Stimulated activated CD4-positive, alpha-beta T cell treated with anti-CD3 and anti-CD28 coated beads, TNF-alpha, amount 100 ng/mL, for 1 hour (primary cell): ENCODE measurements around the gene GNA14.
A peak's percentile ranks its signal among the peaks of the same experiment; 100 is the strongest.
"Not testable (repeated sequence)": the region's sequence is repeated elsewhere in the genome, so short reads cannot be mapped to it uniquely, and the experiment has no call there.

Experiments used
- DNase-seq, 3 donors: peaks; one replicate each; pipeline ENCODE4 v3.0.0-alpha.2; 2020; ENCODE audit warnings: low read depth in 3 of 3, low spot score in 1 of 3

Gene GNA14

GRCh38 chr9:77497322-77498198 is 150.6 kb downstream of the GNA14 start:
- DNase-seq: no peak

- DNase-seq: no peak
Measured at GRCh38 chr9:77495834-77496671, 152.1 kb downstream of the GNA14 start.

GRCh38 chr9:77490279-77490678 is 157.8 kb downstream of the GNA14 start:
- not testable (repeated sequence) for DNase-seq

GRCh38 chr9:77489405-77490163 is 158.5 kb downstream of the GNA14 start:
- not testable (repeated sequence) for DNase-seq

- DNase-seq: no peak
Measured at GRCh38 chr9:77488439-77489126, 159.5 kb downstream of the GNA14 start.

GRCh38 chr9:77486968-77487367 is 161.2 kb downstream of the GNA14 start:
- DNase-seq: no peak

GRCh38 chr9:77486463-77486862 is 161.7 kb downstream of the GNA14 start:
- no peak for DNase-seq

- no peak for DNase-seq
Measured at GRCh38 chr9:77475641-77476473, 172.3 kb downstream of the GNA14 start.

- DNase-seq: no peak
Measured at GRCh38 chr9:77474936-77475335, 173.2 kb downstream of the GNA14 start.

GRCh38 chr9:77472646-77473045 is 175.5 kb downstream of the GNA14 start:
- no peak for DNase-seq

- no peak for DNase-seq
Measured at GRCh38 chr9:77471572-77471971, 176.6 kb downstream of the GNA14 start.

- no peak for DNase-seq
Measured at GRCh38 chr9:77469515-77470231, 178.4 kb downstream of the GNA14 start.

GRCh38 chr9:77464661-77465060 is 183.5 kb downstream of the GNA14 start:
- no peak for DNase-seq

GRCh38 chr9:77463151-77463550 is 185.0 kb downstream of the GNA14 start:
- no peak for DNase-seq

GRCh38 chr9:77462066-77462465 is 186.1 kb downstream of the GNA14 start:
- DNase-seq: no peak

GRCh38 chr9:77460938-77461337 is 187.2 kb downstream of the GNA14 start:
- no peak for DNase-seq

GRCh38 chr9:77457916-77458592 is 190.1 kb downstream of the GNA14 start:
- peak in 2 of 3 donors; percentile 24 to 34 for DNase-seq

- peak; percentile 39 to 75 (median 57) for DNase-seq
Measured at GRCh38 chr9:77456829-77457437, 191.2 kb downstream of the GNA14 start.
